GM12874 (cell line): Measurements from ENCODE around the gene MKS1.

Source experiments
- TF ChIP-seq, protein P1 (sequence below): IDR thresholded peaks from 2 replicates; pipeline ENCODE4 v1.5.1; 2011; ENCODE audit warnings: low read depth, mild to moderate bottlenecking, control low read depth, low read length, moderate library complexity; ENCODE audit not compliant: insufficient read depth

MKS1 gene

DNA sequence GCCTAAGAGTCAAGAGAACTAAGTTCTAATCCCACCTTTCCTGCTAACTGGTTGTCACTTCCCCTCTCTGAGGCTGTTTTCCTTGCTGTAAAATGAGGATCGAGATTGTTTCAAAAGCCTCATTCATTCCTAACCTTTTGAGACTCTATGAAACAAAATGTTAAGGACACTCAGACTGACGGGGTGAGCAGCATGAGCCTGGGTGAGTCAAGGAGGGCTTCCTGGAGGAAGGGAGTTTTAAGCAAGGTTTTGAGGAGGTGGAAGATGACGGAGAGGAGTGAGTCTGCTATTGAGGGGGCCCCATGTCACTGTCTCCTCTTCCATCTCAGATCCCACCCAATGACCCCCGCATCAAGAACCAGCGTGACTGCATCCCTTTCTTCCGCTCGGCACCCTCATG is 22.4 kb downstream of the MKS1 start:
- TF ChIP-seq, protein P1, sequence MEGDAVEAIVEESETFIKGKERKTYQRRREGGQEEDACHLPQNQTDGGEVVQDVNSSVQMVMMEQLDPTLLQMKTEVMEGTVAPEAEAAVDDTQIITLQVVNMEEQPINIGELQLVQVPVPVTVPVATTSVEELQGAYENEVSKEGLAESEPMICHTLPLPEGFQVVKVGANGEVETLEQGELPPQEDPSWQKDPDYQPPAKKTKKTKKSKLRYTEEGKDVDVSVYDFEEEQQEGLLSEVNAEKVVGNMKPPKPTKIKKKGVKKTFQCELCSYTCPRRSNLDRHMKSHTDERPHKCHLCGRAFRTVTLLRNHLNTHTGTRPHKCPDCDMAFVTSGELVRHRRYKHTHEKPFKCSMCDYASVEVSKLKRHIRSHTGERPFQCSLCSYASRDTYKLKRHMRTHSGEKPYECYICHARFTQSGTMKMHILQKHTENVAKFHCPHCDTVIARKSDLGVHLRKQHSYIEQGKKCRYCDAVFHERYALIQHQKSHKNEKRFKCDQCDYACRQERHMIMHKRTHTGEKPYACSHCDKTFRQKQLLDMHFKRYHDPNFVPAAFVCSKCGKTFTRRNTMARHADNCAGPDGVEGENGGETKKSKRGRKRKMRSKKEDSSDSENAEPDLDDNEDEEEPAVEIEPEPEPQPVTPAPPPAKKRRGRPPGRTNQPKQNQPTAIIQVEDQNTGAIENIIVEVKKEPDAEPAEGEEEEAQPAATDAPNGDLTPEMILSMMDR: no peak

DNA sequence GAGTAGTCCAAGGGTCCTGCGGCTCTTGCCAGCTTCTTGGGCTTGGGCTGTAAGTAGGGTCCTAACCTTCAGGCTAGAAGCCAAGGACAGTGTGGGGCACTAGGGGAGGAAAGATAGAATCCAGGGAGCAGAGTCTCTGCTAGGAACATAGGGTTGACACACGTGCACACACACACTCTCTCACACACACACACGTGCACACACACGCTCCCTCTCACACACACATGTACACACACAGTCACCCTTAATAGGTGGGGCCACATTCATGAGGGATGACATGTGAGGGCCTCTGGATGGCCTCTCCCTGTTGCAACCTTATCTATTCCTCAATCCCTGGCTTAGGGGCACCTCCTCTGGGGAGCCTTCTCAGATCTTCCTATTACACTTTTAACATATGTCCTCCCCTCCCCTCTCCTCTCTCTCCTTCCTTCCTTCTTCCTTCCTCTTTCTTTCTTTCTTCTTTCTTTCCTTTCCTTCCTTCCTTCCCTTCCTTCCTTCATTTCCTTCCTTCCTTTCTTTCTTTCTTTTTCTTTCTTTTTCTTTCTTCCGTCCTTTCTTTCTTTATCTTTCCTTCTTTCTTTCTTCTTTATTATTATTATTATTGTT is 23.4 kb downstream of the MKS1 start:
- TF ChIP-seq, protein P1: no peak

DNA sequence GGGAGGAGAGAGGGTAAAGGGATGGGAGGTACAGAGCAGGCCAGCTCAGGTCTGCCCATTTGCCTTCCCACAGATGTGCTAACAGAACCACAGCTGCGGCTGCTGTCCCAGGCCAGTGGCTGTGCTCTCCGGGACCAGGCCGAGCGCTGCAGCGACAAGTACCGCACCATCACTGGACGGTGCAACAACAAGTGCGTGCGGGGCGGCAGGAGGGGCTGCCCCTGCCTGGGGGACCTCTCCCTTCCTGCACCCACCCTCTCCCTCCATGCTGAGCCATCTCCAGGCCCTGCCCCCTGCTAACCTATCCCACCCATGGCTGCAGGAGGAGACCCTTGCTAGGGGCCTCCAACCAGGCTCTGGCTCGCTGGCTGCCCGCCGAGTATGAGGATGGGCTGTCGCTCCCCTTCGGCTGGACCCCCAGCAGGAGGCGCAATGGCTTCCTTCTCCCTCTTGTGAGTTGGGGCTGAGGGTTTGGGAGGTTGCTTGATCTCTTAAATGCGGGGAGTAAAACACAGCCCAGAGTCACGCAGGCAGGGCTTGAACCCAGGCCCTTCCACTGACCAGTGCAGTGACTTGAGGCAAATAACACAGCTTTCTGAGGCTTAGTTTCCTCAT is 25.3 kb downstream of the MKS1 start:
- TF ChIP-seq, protein P1: 0 out of 2 replicates have a peak, but pooled peaks have one; percentile 8

DNA sequence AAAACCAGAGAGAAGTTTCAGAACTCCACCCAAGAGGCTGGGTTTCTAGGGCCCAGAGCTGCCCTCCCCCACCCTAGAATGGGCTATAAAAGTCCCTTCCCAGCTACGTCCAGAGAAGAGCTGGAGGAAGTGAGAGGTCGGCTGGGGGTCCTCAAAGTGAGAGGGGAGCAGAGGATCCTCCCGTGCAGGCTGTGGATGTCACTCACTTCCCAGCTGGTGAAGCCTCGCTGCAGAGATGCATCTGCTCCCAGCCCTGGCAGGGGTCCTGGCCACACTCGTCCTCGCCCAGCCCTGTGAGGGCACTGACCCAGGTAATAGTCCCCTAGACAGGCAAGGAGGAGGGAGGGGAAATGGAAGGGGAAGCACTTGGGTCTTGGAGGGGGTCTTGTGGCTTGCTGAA is 26.4 kb downstream of the MKS1 start, which contains the start of gene EPX:
TSS of gene EPX (plus strand) at position 115 of the 400 bp plus-strand sequence. CDS start at position 236, 121 bp downstream.
- TF ChIP-seq, protein P1: no peak

DNA sequence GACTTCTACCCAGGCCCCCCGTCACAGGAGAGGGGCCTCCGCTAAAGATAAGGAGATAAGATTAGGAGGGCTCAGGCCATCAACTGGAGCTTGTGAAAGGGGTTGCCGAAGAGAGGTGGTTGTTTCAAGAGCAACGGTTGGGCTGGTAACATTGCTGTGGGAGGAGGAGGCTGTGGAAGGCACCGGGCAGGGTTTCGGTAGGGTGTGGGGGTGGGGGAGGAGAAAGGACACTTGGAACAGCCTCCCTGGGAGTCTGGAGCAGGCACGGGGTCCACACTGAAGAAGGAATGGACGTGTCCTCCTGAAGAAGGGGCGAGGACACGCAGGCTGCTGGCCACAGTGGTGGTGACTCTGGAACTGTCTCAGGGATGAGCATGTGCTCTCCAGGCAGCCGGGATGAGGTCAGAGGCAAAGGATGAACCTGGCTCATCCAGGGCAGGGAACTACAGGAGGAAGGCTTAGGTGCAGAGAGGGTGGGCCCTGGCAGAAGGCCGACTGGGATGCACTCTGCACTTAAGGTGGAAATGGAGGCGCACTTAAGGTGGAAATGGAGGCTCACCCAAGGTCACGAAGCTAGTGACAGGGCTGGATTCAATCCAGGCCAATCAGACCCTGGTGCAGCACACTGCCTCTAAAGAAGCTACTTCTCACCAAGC is 27.7 kb downstream of the MKS1 start:
- TF ChIP-seq, protein P1: no peak

DNA sequence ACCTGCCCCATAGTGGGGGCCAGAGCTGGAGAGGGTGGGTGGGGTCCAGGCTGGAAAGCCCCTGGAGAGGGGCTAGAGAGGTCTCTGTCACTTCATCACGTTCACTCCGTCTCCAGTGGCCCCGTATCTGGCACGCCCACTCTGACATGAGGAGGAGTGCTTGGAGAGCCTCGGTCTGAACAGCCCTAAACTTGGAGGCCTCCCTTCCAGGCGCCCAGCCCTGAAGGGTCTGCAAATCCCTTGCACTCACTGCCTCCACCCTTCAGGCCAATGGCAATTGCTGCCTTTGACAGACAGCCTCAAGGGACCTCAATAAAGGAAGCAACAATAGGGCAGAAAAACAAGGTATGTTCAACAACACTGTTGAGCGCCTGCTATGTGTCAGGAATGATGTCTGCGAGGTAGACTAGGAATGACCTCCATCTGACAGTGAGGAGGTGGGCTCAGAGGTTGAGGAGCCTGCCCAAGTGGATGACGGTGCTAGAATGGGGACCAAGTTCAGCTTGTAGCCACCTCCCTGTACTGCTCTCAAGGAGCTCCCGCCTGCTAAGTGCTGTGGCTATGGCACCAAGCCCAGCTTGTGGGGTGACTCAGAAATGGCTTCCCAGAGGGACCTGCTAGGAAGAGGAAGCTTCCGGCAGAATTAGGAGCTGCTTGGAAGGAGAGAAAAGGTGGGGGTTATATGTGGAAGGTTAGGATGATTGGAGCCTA is 29.5 kb downstream of the MKS1 start:
- TF ChIP-seq, protein P1: no peak

DNA sequence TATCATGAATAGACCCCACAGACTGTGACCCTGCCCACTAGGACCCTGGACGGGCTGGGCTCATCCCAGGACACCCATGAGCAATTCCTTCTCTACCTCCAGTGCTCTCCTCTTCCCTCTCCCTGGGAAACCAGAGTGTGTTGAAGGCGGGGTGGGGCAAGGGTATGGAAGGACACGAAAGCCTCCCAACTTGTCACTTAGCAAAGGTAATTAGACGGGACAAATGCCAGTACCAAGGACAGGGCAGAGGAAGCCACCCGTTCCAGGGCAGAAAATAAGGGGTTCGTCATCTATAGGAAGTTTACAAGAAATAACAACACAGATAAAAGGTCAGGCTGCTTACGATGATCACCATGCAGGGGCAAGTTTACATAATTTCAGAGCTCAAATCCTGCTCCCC is 31.4 kb downstream of the MKS1 start:
- TF ChIP-seq, protein P1: no peak
